H9 (cell line): ENCODE measurements around the gene GNAI1. TPM values are rescaled to one million over a fixed set of nuclear protein-coding genes. Genes with fewer than 3 reads are reported as not detected.

Experiments
- DNase-seq: peaks from one replicate; pipeline ENCODE4 v3.0.0-alpha.2; 2017
- H2AFZ ChIP-seq: one replicate; pipeline ENCODE4 v1.6.1; 2013; ENCODE audit warnings: mild to moderate bottlenecking, low read length, control low read depth, moderate library complexity
- H2AK5ac ChIP-seq: 2 replicates; pipeline ENCODE4 v1.6.1; 2013; ENCODE audit warnings: low read length, control low read depth, mixed read lengths; ENCODE audit not compliant: insufficient read length
- H2BK120ac ChIP-seq: one replicate; pipeline ENCODE4 v1.6.1; 2013; ENCODE audit warnings: low read depth, mild to moderate bottlenecking, low read length, control low read depth, inconsistent platforms; ENCODE audit not compliant: poor library complexity, severe bottlenecking
- H2BK12ac ChIP-seq: 2 replicates; pipeline ENCODE4 v1.6.1; 2013; ENCODE audit warnings: low read length, control low read depth, mixed read lengths, low read depth; ENCODE audit not compliant: insufficient read length
- H2BK15ac ChIP-seq: 2 replicates; pipeline ENCODE4 v1.6.1; 2013; ENCODE audit warnings: low read depth, low read length, control low read depth
- H2BK20ac ChIP-seq: one replicate; pipeline ENCODE4 v1.6.1; 2013; ENCODE audit warnings: low read depth, mild to moderate bottlenecking, low read length, control low read depth, inconsistent platforms; ENCODE audit not compliant: poor library complexity, severe bottlenecking
- H2BK5ac ChIP-seq: 2 replicates; pipeline ENCODE4 v1.6.1; 2013; ENCODE audit warnings: low read length, control low read depth, mixed read lengths; ENCODE audit not compliant: insufficient read length
- H3K14ac ChIP-seq: 2 replicates; pipeline ENCODE4 v1.6.1; 2013; ENCODE audit warnings: low read length, control low read depth; ENCODE audit not compliant: insufficient read depth
- H3K18ac ChIP-seq: 2 replicates; pipeline ENCODE4 v1.6.1; 2013; ENCODE audit warnings: low read depth, mild to moderate bottlenecking, mixed read lengths, low read length, control low read depth; ENCODE audit not compliant: insufficient read length
- H3K23ac ChIP-seq: 2 replicates; pipeline ENCODE4 v1.6.1; 2013; ENCODE audit warnings: low read length, control low read depth, mixed read lengths, low read depth; ENCODE audit not compliant: insufficient read length
- H3K23me2 ChIP-seq: 2 replicates; pipeline ENCODE4 v1.6.1; 2013; ENCODE audit warnings: low read depth, mild to moderate bottlenecking, mixed read lengths, low read length, control low read depth; ENCODE audit not compliant: insufficient read length, poor library complexity, severe bottlenecking
- H3K27ac ChIP-seq: 2 replicates; pipeline ENCODE4 v1.5.1; 2013; ENCODE audit warnings: low read length, control low read depth, mixed read lengths, low read depth; ENCODE audit not compliant: insufficient read length
- H3K27me3 ChIP-seq: 2 replicates; pipeline ENCODE4 v1.6.1; 2013; ENCODE audit warnings: low read length, control low read depth, inconsistent platforms; ENCODE audit not compliant: insufficient read depth
- H3K4ac ChIP-seq: 2 replicates; pipeline ENCODE4 v1.6.1; 2013; ENCODE audit warnings: low read depth, mild to moderate bottlenecking, control low read depth, inconsistent platforms, low read length, moderate library complexity
- H3K4me1 ChIP-seq: 2 replicates; pipeline ENCODE4 v1.6.1; 2013; ENCODE audit warnings: low read length, control low read depth, inconsistent platforms; ENCODE audit not compliant: insufficient read depth
- H3K4me2 ChIP-seq: 2 replicates; pipeline ENCODE4 v1.6.1; 2013; ENCODE audit warnings: low read length, control low read depth, mixed read lengths; ENCODE audit not compliant: insufficient read length, insufficient read depth
- H3K56ac ChIP-seq: 2 replicates; pipeline ENCODE4 v1.6.1; 2013; ENCODE audit warnings: low read depth, mild to moderate bottlenecking, mixed read lengths, low read length, control low read depth; ENCODE audit not compliant: insufficient read length
- H3K79me1 ChIP-seq: 2 replicates; pipeline ENCODE4 v1.6.1; 2013; ENCODE audit warnings: low read depth, mild to moderate bottlenecking, moderate library complexity, low read length, control low read depth, inconsistent platforms; ENCODE audit not compliant: insufficient read depth, poor library complexity, severe bottlenecking
- H3K79me2 ChIP-seq: 2 replicates; pipeline ENCODE4 v1.6.1; 2013; ENCODE audit warnings: low read length, control low read depth, inconsistent platforms; ENCODE audit not compliant: insufficient read depth
- H3K9ac ChIP-seq: 2 replicates; pipeline ENCODE4 v1.6.1; 2013; ENCODE audit warnings: low read length, control low read depth, mixed read lengths; ENCODE audit not compliant: insufficient read length; ENCODE audit errors: extremely low read depth
- H3K9me3 ChIP-seq: one replicate; pipeline ENCODE4 v1.6.1; 2013; ENCODE audit warnings: low read depth, low read length, inconsistent platforms; ENCODE audit not compliant: control insufficient read depth
- H3T11ph ChIP-seq: one replicate; pipeline ENCODE4 v1.6.1; 2013; ENCODE audit warnings: mild to moderate bottlenecking, low read length, control low read depth, inconsistent platforms
- H4K20me1 ChIP-seq: one replicate; pipeline ENCODE4 v1.6.1; 2013; ENCODE audit not compliant: control insufficient read depth, insufficient read length, insufficient read depth
- H4K5ac ChIP-seq: 2 replicates; pipeline ENCODE4 v1.6.1; 2013; ENCODE audit warnings: low read depth, mild to moderate bottlenecking, mixed read lengths, low read length, control low read depth; ENCODE audit not compliant: insufficient read length
- H4K8ac ChIP-seq: replicated peaks from 2 replicates; pipeline ENCODE4 v1.6.1; 2013; ENCODE audit warnings: low read length, control low read depth, mixed read lengths, low read depth; ENCODE audit not compliant: insufficient read length
- H4K91ac ChIP-seq: 2 replicates; pipeline ENCODE4 v1.6.1; 2013; ENCODE audit warnings: low read depth, mild to moderate bottlenecking, moderate library complexity, mixed read lengths, low read length, control low read depth; ENCODE audit not compliant: insufficient read length
- H3K27ac Mint-ChIP-seq, 3 experiments: 2 replicates in 2 of 3; 3 replicates in 1 of 3; pipeline ENCODE4 v1.8.0; 2020 to 2021; ENCODE audit warnings: mixed read lengths in 3 of 3, mild to moderate bottlenecking in 1 of 3, moderate library complexity in 1 of 3
- H3K27me3 Mint-ChIP-seq: 2 replicates; pipeline ENCODE4 v1.8.0; 2021; ENCODE audit warnings: low read depth, mild to moderate bottlenecking, moderate library complexity, mixed read lengths
- H3K36me3 Mint-ChIP-seq, 3 experiments: 2 replicates in 2 of 3; 3 replicates in 1 of 3; pipeline ENCODE4 v1.8.0; 2020 to 2021; ENCODE audit warnings: low read depth in 3 of 3, mixed read lengths in 3 of 3; ENCODE audit not compliant: insufficient read depth in 1 of 3
- H3K4me1 Mint-ChIP-seq, 2 experiments: 2 replicates each; pipeline ENCODE4 v1.8.0; 2020; ENCODE audit warnings: mixed read lengths in 2 of 2
- H3K4me3 Mint-ChIP-seq, 2 experiments: 2 replicates in 1 of 2; 3 replicates in 1 of 2; pipeline ENCODE4 v1.8.0; 2020 to 2021; ENCODE audit warnings: mild to moderate bottlenecking in 2 of 2, mixed read lengths in 2 of 2, moderate library complexity in 1 of 2
- H3K9me3 Mint-ChIP-seq, 2 experiments: 2 replicates in 1 of 2; 3 replicates in 1 of 2; pipeline ENCODE4 v1.8.0; 2020; ENCODE audit warnings: mild to moderate bottlenecking in 2 of 2, mixed read lengths in 2 of 2, moderate library complexity in 1 of 2
- WGBS: extraction: QIAGEN DNeasy Blood & Tissue Kit; methylation state at CpG from one replicate; pipeline ENCODE4 v1.1.7; 2013; ENCODE audit warnings: missing lambda C conversion rate, low lambda C conversion rate, mixed read lengths; ENCODE audit not compliant: insufficient read length; ENCODE audit errors: extremely low coverage; 5-methylcytosine and 5-hydroxymethylcytosine counted together
- total RNA-seq: library from RNA; stranded (reverse); gene quantifications from 2 replicates; pipeline ENCODE4 v1.2.1, GENCODE V29; 2021
- TF ChIP-seq, protein P1 (sequence below): fragments of 200-600 bp; sonication (generic); conservative IDR thresholded peaks from 3 replicates; pipeline ENCODE4 v1.8.0; 2021; ENCODE audit warnings: antibody characterized with exemption, mild to moderate bottlenecking

Gene GNAI1
- total RNA-seq, 1 experiment from 2014 or later = 14.1 TPM

- Histone ChIP-seq H3K79me2 (no peaks in the 10 kb centered on the region), H2AK5ac (no peak overlapping the region), H3K9me3 (no peaks in the 10 kb centered on the region), H4K5ac (no peak overlapping the region), H3K27ac (no peak overlapping the region), H3K23ac (no peak overlapping the region), H3K56ac (no peak overlapping the region), H3K4me2 (no peak overlapping the region), H3T11ph (no peak overlapping the region), H3K79me1 (no peaks in the 10 kb centered on the region), H3K9ac (no peak overlapping the region), H3K18ac (no peak overlapping the region), H3K4ac (no peak overlapping the region), H2BK5ac (no peak overlapping the region), H2BK12ac (no peak overlapping the region), H2AFZ (no peak overlapping the region), H3K4me1 (no peaks in the 10 kb centered on the region), H2BK120ac (no peak overlapping the region), H4K8ac (no peak overlapping the region), H4K20me1 (no peaks in the 10 kb centered on the region), H2BK20ac (no peak overlapping the region), H3K23me2 (no peaks in the 10 kb centered on the region), H4K91ac (no peak overlapping the region), H3K27me3 (no peaks in the 10 kb centered on the region), H2BK15ac (no peak overlapping the region), H3K14ac (no peak overlapping the region)
- Mint-ChIP-seq H3K27ac (no peak overlapping the region), H3K36me3 (no peaks in the 10 kb centered on the region), H3K4me3 (no peak overlapping the region), H3K9me3 (no peaks in the 10 kb centered on the region), H3K4me1 (no peaks in the 10 kb centered on the region), H3K27me3 (no peaks in the 10 kb centered on the region)
- TF ChIP-seq, protein P1, sequence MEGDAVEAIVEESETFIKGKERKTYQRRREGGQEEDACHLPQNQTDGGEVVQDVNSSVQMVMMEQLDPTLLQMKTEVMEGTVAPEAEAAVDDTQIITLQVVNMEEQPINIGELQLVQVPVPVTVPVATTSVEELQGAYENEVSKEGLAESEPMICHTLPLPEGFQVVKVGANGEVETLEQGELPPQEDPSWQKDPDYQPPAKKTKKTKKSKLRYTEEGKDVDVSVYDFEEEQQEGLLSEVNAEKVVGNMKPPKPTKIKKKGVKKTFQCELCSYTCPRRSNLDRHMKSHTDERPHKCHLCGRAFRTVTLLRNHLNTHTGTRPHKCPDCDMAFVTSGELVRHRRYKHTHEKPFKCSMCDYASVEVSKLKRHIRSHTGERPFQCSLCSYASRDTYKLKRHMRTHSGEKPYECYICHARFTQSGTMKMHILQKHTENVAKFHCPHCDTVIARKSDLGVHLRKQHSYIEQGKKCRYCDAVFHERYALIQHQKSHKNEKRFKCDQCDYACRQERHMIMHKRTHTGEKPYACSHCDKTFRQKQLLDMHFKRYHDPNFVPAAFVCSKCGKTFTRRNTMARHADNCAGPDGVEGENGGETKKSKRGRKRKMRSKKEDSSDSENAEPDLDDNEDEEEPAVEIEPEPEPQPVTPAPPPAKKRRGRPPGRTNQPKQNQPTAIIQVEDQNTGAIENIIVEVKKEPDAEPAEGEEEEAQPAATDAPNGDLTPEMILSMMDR = no peak
- no CpG with 5 or more reads among the region's 2 CpGs for WGBS
- DNase-seq = no peak
These were observed 41.3 kb upstream of the GNAI1 start for GRCh38 chr7:80093349-80093748.
